Measurements from ENCODE around the gene DGCR8.
"Not testable (repeated sequence)": the region's sequence is repeated elsewhere in the genome, so short reads cannot be mapped to it uniquely, and the experiment has no call there.

The DGCR8 gene

DNA sequence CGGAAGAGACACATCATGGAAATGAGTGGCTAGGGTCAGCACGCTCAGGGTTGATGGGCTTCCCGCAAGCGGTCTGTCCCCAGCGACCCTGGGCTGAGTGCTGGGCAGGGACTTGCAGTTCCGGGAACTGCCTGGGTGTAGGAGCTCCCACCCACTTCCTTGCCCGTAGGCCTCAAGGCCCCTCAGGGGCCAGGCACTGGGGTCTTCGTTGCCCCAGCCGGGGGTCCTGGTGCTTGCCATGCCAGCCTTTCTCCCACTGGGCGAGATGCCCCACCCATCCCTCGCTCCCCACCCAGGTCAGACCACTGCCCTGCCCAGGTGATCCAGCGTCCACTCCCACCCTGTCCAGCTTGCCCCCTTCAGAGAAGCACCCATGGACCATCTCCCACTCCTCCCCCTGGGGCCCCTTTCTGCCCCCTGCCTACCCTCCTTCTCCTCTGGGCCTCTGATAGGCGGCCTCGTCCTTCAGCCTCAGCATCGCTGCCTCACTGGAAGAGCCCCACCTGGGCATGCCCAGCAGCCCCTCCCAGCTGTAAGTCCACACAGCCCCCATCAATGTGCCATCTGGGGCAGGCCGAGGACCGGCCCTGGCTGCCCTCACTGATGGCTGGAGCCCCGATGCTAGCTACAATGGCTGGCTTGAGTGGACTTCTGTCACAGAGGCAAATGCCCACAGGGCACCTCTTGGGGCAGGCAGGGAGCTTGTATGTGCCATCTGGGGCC, 17.8 kb upstream of the DGCR8 start:
- no peaks in the 10 kb centered on the region for H3K9me3 ChIP-seq (ENCODE audit: low read depth, low read length)
- DNase-seq (ENCODE audit: low read depth, low spot score) = no peak
- TF ChIP-seq EZH2 (IDR thresholded peaks at IDR 0.05) (no peak), FOXP2 (optimal IDR thresholded peaks at IDR 0.05; ENCODE audit: control extremely low read depth, extremely low read length, insufficient read depth) (no peak), POLR2AphosphoS5 (IDR thresholded peaks at IDR 0.05; ENCODE audit: borderline replicate concordance, low read depth, low read length) (no peak)
- no peaks in the 10 kb centered on the region for H3K36me3 ChIP-seq (ENCODE audit: insufficient read depth, low read length)
- no peak overlapping the region for H3K4me3 ChIP-seq
- H3K27ac ChIP-seq = no peak overlapping the region
- no peak overlapping the region for H3K9ac ChIP-seq (ENCODE audit: insufficient read length)

DNA sequence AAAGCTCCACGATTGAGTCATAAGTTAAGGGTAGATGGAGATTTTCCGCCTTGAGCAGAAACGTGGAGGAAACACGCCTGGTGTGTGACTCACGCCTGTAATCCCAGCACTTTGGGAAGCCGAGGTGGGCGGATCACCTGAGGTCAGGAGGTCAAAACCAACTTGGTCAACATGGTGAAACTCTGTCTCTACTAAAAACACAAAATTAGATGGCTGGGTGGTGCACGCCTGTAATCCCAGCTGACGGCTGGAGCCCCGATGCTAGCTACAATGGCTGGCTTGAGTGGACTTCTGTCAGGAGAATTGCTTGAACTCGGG, 17.3 kb upstream of the DGCR8 start:
- Histone ChIP-seq H3K9me3 (ENCODE audit: low read depth, low read length) (no peaks in the 10 kb centered on the region), H3K36me3 (ENCODE audit: insufficient read depth, low read length) (no peaks in the 10 kb centered on the region), H3K9ac (ENCODE audit: insufficient read length) (no peak overlapping the region), H3K4me3 (no peak overlapping the region), H3K27ac (no peak overlapping the region)
- no peak for DNase-seq (ENCODE audit: low read depth, low spot score)
- TF ChIP-seq FOXP2 (optimal IDR thresholded peaks at IDR 0.05; ENCODE audit: control extremely low read depth, extremely low read length, insufficient read depth) = no peak
- TF ChIP-seq POLR2AphosphoS5 (IDR thresholded peaks at IDR 0.05; ENCODE audit: borderline replicate concordance, low read depth, low read length) = no peak
- no peak for TF ChIP-seq EZH2 (IDR thresholded peaks at IDR 0.05)

DNA sequence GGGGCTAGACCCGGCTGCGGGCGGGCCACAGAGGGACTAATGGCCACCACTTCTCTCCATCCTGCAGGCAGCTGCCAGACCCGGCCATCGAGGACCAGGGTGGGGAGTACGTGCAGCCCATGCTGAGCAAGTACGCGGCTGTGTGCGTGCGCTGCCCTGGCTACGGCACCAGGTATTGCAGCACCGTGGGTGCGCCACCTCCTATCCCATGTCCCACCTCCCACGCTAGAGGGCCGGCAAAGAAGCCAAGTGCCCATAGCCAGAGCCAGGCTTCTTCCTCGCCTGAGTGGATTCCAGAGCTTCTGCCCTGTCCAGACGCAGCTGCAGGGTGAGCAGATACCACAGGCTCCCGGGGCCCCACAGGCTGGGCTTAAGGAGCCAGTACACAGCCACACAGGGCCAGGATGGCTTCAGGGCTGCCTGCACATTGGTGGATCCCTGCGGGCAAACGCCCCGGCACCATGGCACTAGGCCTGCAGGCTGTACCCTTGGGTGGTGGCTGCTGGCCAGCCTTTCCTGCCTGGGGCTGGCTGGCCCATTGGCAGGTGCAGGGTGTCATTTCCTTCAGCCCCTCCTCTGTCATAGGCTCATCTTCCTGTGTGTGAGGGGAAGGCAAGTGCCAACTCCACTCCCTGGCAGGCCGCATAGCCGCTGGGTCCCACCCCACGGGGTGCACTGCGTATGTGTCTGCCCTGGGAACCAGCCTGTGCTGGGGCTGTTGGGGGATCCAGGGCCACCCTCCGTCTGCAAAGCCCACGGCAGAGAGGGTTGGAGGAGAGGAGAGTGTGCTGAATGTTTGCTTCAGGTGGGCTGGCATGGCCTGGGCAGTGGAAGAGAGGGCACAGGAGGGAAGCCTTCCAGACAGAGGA, 16.5 kb upstream of the DGCR8 start:
- Histone ChIP-seq H3K9ac (ENCODE audit: insufficient read length) (no peak overlapping the region), H3K27ac (no peak overlapping the region), H3K9me3 (ENCODE audit: low read depth, low read length) (no peaks in the 10 kb centered on the region), H3K36me3 (ENCODE audit: insufficient read depth, low read length) (no peaks in the 10 kb centered on the region), H3K4me3 (no peak overlapping the region)
- TF ChIP-seq FOXP2 (optimal IDR thresholded peaks at IDR 0.05; ENCODE audit: control extremely low read depth, extremely low read length, insufficient read depth) (no peak), EZH2 (IDR thresholded peaks at IDR 0.05) (no peak), POLR2AphosphoS5 (IDR thresholded peaks at IDR 0.05; ENCODE audit: borderline replicate concordance, low read depth, low read length) (no peak)
- DNase-seq (ENCODE audit: low read depth, low spot score) = no peak

DNA sequence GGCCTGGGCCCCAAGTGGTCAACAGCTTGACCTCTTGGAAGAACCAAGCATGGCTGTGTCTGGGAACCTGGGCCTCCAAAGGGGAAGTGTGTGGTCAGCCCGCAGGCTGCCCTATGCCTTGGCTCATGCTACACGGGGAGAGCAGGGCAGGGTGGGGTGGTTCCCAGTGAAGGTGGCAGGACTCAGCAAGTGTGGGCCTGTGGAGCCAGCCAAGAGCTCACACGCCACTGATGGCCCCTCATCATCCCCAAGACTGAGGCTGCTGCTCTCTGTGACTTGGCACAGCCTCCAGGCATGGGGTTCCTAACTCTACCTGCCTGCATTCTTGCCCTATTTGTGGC, 15.9 kb upstream of the DGCR8 start:
- no peak for DNase-seq (ENCODE audit: low read depth, low spot score)
- no peaks in the 10 kb centered on the region for H3K9me3 ChIP-seq (ENCODE audit: low read depth, low read length)
- TF ChIP-seq EZH2 (IDR thresholded peaks at IDR 0.05) (no peak), POLR2AphosphoS5 (IDR thresholded peaks at IDR 0.05; ENCODE audit: borderline replicate concordance, low read depth, low read length) (no peak), FOXP2 (optimal IDR thresholded peaks at IDR 0.05; ENCODE audit: control extremely low read depth, extremely low read length, insufficient read depth) (no peak)
- no peaks in the 10 kb centered on the region for H3K36me3 ChIP-seq (ENCODE audit: insufficient read depth, low read length)
- H3K27ac ChIP-seq = no peak overlapping the region
- no peak overlapping the region for H3K9ac ChIP-seq (ENCODE audit: insufficient read length)
- H3K4me3 ChIP-seq = no peak overlapping the region

DNA sequence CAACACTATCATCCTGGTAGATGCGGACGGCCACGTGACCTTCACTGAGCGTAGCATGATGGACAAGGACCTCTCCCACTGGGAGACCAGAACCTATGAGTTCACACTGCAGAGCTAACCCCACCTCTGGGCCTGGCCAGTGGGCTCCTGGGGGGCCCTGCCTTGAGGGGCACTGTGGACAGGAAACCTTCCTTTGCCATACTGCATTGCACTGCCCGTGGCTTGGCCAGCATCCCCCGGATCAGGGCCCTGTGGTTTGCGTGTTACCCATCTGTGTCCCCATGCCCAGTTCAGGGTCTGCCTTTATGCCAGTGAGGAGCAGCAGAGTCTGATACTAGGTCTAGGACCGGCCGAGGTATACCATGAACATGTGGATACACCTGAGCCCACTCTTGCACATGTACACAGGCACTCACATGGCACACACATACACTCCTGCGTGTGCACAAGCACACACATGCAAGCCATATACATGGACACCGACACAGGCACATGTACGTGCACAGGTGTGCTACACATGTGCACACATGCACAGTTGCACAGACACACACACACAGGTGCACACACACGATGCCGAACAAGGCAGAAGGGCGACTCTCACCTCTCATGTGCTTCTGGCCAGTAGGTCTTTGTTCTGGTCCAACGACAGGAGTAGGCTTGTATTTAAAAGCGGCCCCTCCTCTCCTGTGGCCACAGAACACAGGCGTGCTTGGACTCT, 15.3 kb upstream of the DGCR8 start:
- H3K4me3 ChIP-seq = no peak overlapping the region
- no peaks in the 10 kb centered on the region for H3K9me3 ChIP-seq (ENCODE audit: low read depth, low read length)
- H3K27ac ChIP-seq = no peak overlapping the region
- no peak for TF ChIP-seq FOXP2 (optimal IDR thresholded peaks at IDR 0.05; ENCODE audit: control extremely low read depth, extremely low read length, insufficient read depth)
- no peak for TF ChIP-seq POLR2AphosphoS5 (IDR thresholded peaks at IDR 0.05; ENCODE audit: borderline replicate concordance, low read depth, low read length)
- no peak for TF ChIP-seq EZH2 (IDR thresholded peaks at IDR 0.05)
- no peak for DNase-seq (ENCODE audit: low read depth, low spot score)
- no peak overlapping the region for H3K9ac ChIP-seq (ENCODE audit: insufficient read length)
- H3K36me3 ChIP-seq (ENCODE audit: insufficient read depth, low read length) = no peaks in the 10 kb centered on the region

DNA sequence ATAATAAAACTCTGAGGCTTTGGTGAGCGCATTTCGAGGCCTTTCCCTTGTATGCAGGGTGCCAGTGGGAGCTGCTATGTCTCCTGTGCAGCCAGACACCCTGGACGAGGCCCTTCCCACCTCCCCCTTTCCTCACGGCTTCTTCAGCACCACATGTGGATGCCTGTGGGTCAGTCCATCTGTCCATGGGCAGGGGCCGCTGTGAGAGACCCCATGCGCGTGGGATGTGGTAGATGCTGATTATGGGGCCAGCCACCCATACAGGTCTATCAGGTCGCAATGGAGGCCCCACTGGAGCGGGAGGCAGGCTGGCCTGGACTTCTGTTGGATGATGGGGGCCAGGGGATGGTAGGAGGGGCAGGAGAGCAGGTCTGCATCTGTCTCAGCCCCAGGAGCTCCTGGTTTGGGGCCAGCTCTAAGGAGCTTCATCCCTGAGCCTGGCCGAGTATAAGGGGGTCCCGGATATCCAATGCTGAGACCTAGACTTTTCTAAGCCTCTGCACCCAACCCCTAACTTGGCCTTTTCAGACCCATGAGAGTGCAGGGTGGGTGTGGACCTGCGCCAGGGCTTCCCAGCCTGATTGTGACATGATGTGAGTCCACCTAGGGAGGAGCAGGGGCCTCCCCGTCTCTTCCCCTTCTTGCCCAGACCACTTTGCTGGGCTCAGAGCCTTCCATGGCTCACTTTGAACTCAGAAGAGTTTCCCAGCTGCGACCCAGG, 14.0 kb upstream of the DGCR8 start:
- Histone ChIP-seq H3K27ac (no peak overlapping the region), H3K9ac (ENCODE audit: insufficient read length) (no peak overlapping the region)

DNA sequence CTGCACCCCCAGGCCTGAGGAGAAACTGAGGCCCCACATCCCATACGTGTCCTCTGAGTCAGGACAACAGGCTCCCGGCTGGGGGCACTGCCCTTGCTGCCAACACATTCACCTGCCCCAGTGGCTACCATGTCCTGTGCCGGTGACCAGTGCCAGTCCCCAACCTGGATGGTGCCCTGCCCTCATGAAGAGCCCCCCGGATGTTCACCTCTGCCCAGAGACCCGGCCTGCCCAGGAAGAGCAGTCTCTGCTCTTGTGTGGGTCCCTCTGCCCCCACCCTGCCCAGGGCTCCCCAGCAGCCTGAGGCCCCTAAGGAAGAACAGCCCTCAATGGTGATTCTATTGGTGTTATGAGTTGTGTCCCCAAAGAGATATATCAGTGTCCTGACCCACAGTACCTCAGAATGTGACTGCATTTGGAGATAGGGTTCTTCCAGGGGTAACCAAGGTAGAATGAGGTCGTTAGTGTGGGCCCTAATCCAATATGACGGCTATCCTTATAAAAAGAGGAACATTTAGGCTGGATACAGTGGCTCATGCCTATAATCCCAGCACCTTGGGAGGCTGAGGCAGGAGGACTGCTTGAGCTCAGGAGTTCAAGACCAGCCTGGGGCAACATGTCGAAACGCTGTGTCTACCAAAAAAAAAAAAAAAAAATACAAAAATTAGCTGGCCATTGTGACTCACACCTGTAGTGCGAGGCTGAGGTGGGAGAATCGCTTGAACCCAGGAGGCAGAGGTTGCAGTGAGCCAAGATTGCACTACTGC, 13.2 kb upstream of the DGCR8 start:
- no peak for DNase-seq (ENCODE audit: low read depth, low spot score)
- Histone ChIP-seq H3K4me3 (no peak overlapping the region), H3K9ac (ENCODE audit: insufficient read length) (no peak overlapping the region), H3K9me3 (ENCODE audit: low read depth, low read length) (no peaks in the 10 kb centered on the region), H3K36me3 (ENCODE audit: insufficient read depth, low read length) (no peaks in the 10 kb centered on the region), H3K27ac (no peak overlapping the region)
- TF ChIP-seq FOXP2 (optimal IDR thresholded peaks at IDR 0.05; ENCODE audit: control extremely low read depth, extremely low read length, insufficient read depth) (no peak), EZH2 (IDR thresholded peaks at IDR 0.05) (no peak), POLR2AphosphoS5 (IDR thresholded peaks at IDR 0.05; ENCODE audit: borderline replicate concordance, low read depth, low read length) (no peak)

More for the DNA sequence above, 14.0 kb upstream of the DGCR8 start:
- TF ChIP-seq FOXP2 (optimal IDR thresholded peaks at IDR 0.05; ENCODE audit: control extremely low read depth, extremely low read length, insufficient read depth) = no peak
- no peak for TF ChIP-seq POLR2AphosphoS5 (IDR thresholded peaks at IDR 0.05; ENCODE audit: borderline replicate concordance, low read depth, low read length)
- H3K36me3 ChIP-seq (ENCODE audit: insufficient read depth, low read length) = no peaks in the 10 kb centered on the region
- no peak overlapping the region for H3K4me3 ChIP-seq
- H3K9me3 ChIP-seq (ENCODE audit: low read depth, low read length) = no peaks in the 10 kb centered on the region
- DNase-seq (ENCODE audit: low read depth, low spot score) = no peak

DNA sequence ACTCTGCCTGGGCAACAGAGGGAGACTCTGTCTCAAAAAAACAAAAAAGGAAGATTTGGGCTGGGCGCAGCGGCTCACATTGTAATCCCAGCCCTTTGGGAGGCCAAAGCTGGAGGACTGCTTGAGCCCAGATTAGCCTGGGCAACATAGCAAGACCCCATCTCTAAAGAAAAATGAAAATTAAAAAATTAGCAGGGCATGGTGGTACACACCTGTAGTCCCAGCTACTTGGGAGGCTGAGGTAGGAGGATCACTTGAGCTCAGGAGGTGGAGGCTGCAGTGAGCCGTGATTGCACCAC, 12.7 kb upstream of the DGCR8 start:
- not testable (repeated sequence) for H3K9me3 ChIP-seq (ENCODE audit: low read depth, low read length); H3K4me3 ChIP-seq; H3K9ac ChIP-seq (ENCODE audit: insufficient read length); H3K36me3 ChIP-seq (ENCODE audit: insufficient read depth, low read length); H3K27ac ChIP-seq; DNase-seq (ENCODE audit: low read depth, low spot score)
